H1 (cell line): Measurements from ENCODE around the gene TRABD2B. TPM values are rescaled to one million over a fixed set of nuclear protein-coding genes. Genes with fewer than 3 reads are reported as not detected.

Experiments used
- CTCF ChIA-PET: fragments of 300-600 bp; sonication (Branson Sonifier 250); formaldehyde crosslinking; loops from one replicate; lab custom pipeline; 2021; ENCODE audit not compliant: partially characterized antibody; lab: Charles Lee
- POLR2A ChIA-PET: fragments of 300-600 bp; sonication (Branson Sonifier 250); formaldehyde crosslinking; loops from one replicate; lab custom pipeline; 2021; ENCODE audit warnings: inconsistent platforms; ENCODE audit not compliant: partially characterized antibody; lab: Charles Lee
- DNase-seq, 2 experiments: peaks; one replicate each; pipeline versions ENCODE4 v3.0.0 to v3.0.0-alpha.2; 2010 to 2022; ENCODE audit warnings: low spot score in 2 of 2, low read depth in 1 of 2, mixed read lengths in 1 of 2
- FAIRE-seq: peaks from 2 replicates; lab custom pipeline; 2011; peaks lifted over from hg19 to GRCh38; lab: Jason Lieb, UNC
- H2AFZ ChIP-seq: 2 replicates; pipeline ENCODE4 v1.8.1; 2012; ENCODE audit warnings: low read length, inconsistent platforms
- H2AK5ac ChIP-seq: 2 replicates; pipeline ENCODE4 v1.6.1; 2013; ENCODE audit warnings: low read depth, low read length
- H2BK120ac ChIP-seq: replicated peaks from 2 replicates; pipeline ENCODE3; 2013; ENCODE audit warnings: low read depth, low read length, inconsistent platforms
- H2BK12ac ChIP-seq: 2 replicates; pipeline ENCODE4 v1.6.1; 2013; ENCODE audit warnings: low read depth, low read length
- H2BK15ac ChIP-seq: 2 replicates; pipeline ENCODE4 v1.6.1; 2013; ENCODE audit warnings: low read length
- H2BK20ac ChIP-seq: 2 replicates; pipeline ENCODE4 v1.6.1; 2013; ENCODE audit warnings: low read length
- H2BK5ac ChIP-seq: 2 replicates; pipeline ENCODE4 v1.6.1; 2013; ENCODE audit warnings: low read depth, low read length
- H3K14ac ChIP-seq: 2 replicates; pipeline ENCODE4 v1.6.1; 2013; ENCODE audit warnings: inconsistent platforms; ENCODE audit not compliant: insufficient read length
- H3K18ac ChIP-seq: 2 replicates; pipeline ENCODE4 v1.6.1; 2013; ENCODE audit warnings: low read length; ENCODE audit errors: extremely low read depth
- H3K23ac ChIP-seq: 2 replicates; pipeline ENCODE4 v1.6.1; 2013; ENCODE audit warnings: inconsistent platforms; ENCODE audit not compliant: insufficient read length
- H3K23me2 ChIP-seq: 2 replicates; pipeline ENCODE4 v1.6.1; 2013; ENCODE audit warnings: low read depth, low read length
- H3K27ac ChIP-seq: 2 replicates; pipeline ENCODE4 v1.6.1; 2011; ENCODE audit warnings: low read depth, low read length, inconsistent platforms
- H3K27me3 ChIP-seq, 4 experiments: replicated peaks in 1 of 4; 1 replicate in 1 of 4; 2 replicates in 3 of 4; pipeline versions ENCODE4 v1.6.1 to v1.8.1; 2011 to 2013; ENCODE audit warnings: low read length in 3 of 4, mild to moderate bottlenecking in 3 of 4, inconsistent platforms in 2 of 4, mixed read lengths in 2 of 4, moderate library complexity in 1 of 4; ENCODE audit not compliant: control insufficient read depth in 3 of 4, insufficient read depth in 3 of 4; ENCODE audit errors: extremely low read depth in 1 of 4
- H3K36me3 ChIP-seq, 4 experiments: 2 replicates each; pipeline versions ENCODE4 v1.6.1 to v1.8.1; 2011 to 2013; ENCODE audit warnings: mild to moderate bottlenecking in 4 of 4, low read length in 3 of 4, moderate library complexity in 2 of 4, control low read depth in 1 of 4, inconsistent platforms in 1 of 4; ENCODE audit not compliant: insufficient read depth in 4 of 4, control insufficient read depth in 2 of 4
- H3K4ac ChIP-seq: replicated peaks from 2 replicates; pipeline ENCODE3; 2013; ENCODE audit warnings: low read length, low read depth, mixed read lengths, inconsistent platforms; ENCODE audit not compliant: insufficient read length
- H3K4me1 ChIP-seq, 4 experiments: replicated peaks in 1 of 4; 1 replicate in 1 of 4; 2 replicates in 3 of 4; pipeline versions ENCODE4 v1.6.1 to v1.8.1; 2011 to 2013; ENCODE audit warnings: low read length in 3 of 4, inconsistent platforms in 2 of 4, mixed read lengths in 1 of 4; ENCODE audit not compliant: insufficient read depth in 4 of 4, control insufficient read depth in 3 of 4
- H3K4me2 ChIP-seq, 2 experiments: 2 replicates each; pipeline versions ENCODE4 v1.6.1 to v1.8.1; 2011 to 2013; ENCODE audit warnings: low read depth in 2 of 2, low read length in 2 of 2, control low read depth in 1 of 2, inconsistent platforms in 1 of 2, mild to moderate bottlenecking in 1 of 2; ENCODE audit not compliant: insufficient read depth in 1 of 2
- H3K4me3 ChIP-seq, 4 experiments: fragments of 200-600, 300-600 bp in 1 of 4; sonication (generic), shearing (Covaris generic), sonication (Bioruptor Twin) in 1 of 4; 2 replicates each; pipeline versions ENCODE4 v1.5.1 to v1.8.1; 2011 to 2016; ENCODE audit warnings: low read length in 4 of 4, low read depth in 3 of 4, control low read depth in 2 of 4, inconsistent platforms in 2 of 4, mild to moderate bottlenecking in 2 of 4, mixed read lengths in 1 of 4, moderate library complexity in 1 of 4; ENCODE audit not compliant: insufficient read depth in 2 of 4; ENCODE audit errors: extremely low read depth in 1 of 4
- H3K56ac ChIP-seq: replicated peaks from 2 replicates; pipeline ENCODE3; 2013; ENCODE audit warnings: low read depth, mild to moderate bottlenecking, mixed read lengths, low read length, inconsistent platforms; ENCODE audit not compliant: insufficient read length
- H3K79me1 ChIP-seq: 2 replicates; pipeline ENCODE4 v1.6.1; 2013; ENCODE audit warnings: low read depth, low read length, control low read depth
- H3K79me2 ChIP-seq, 2 experiments: 2 replicates each; pipeline versions ENCODE4 v1.6.1 to v1.8.1; 2012 to 2013; ENCODE audit warnings: low read length in 2 of 2, mild to moderate bottlenecking in 2 of 2, inconsistent platforms in 1 of 2; ENCODE audit not compliant: insufficient read depth in 2 of 2, control insufficient read depth in 1 of 2
- H3K9ac ChIP-seq, 4 experiments: replicated peaks in 1 of 4; 1 replicate in 1 of 4; 2 replicates in 3 of 4; pipeline versions ENCODE4 v1.6.1 to v1.8.1; 2011 to 2013; ENCODE audit warnings: low read depth in 3 of 4, low read length in 3 of 4, control low read depth in 2 of 4, mild to moderate bottlenecking in 2 of 4, moderate library complexity in 2 of 4, inconsistent platforms in 1 of 4; ENCODE audit errors: extremely low read depth in 1 of 4
- H3K9me3 ChIP-seq, 2 experiments: 2 replicates each; pipeline versions ENCODE4 v1.6.1 to v1.8.1; 2012 to 2013; ENCODE audit warnings: mild to moderate bottlenecking in 2 of 2, moderate library complexity in 2 of 2, control low read depth in 1 of 2, inconsistent platforms in 1 of 2, low read depth in 1 of 2, low read length in 1 of 2, mixed read lengths in 1 of 2; ENCODE audit not compliant: insufficient read depth in 2 of 2
- H4K20me1 ChIP-seq, 2 experiments: replicated peaks in 1 of 2; 2 replicates each; pipeline versions ENCODE3 to v1.8.1; 2011 to 2013; ENCODE audit warnings: inconsistent platforms in 2 of 2, low read length in 2 of 2, mild to moderate bottlenecking in 1 of 2; ENCODE audit not compliant: insufficient read depth in 2 of 2, control insufficient read depth in 1 of 2
- H4K5ac ChIP-seq: 2 replicates; pipeline ENCODE4 v1.6.1; 2013; ENCODE audit warnings: low read length, low read depth, mixed read lengths, inconsistent platforms; ENCODE audit not compliant: insufficient read length
- H4K8ac ChIP-seq: 2 replicates; pipeline ENCODE4 v1.8.0; 2013; ENCODE audit warnings: mild to moderate bottlenecking, moderate library complexity, low read length, inconsistent platforms; ENCODE audit not compliant: insufficient read depth; ENCODE audit errors: extremely low read depth
- H4K91ac ChIP-seq: replicated peaks from 2 replicates; pipeline ENCODE3; 2013; ENCODE audit warnings: low read length, mixed read lengths, inconsistent platforms; ENCODE audit not compliant: insufficient read length
- BACH1 ChIP-seq: IDR thresholded peaks from 2 replicates; pipeline ENCODE4 v1.6.1; 2012; ENCODE audit warnings: low read length, improper control_type of control experiment
- CBX5 ChIP-seq: fragments of 300-800, 300-1000 bp; sonication (generic); IDR thresholded peaks from 2 replicates; pipeline ENCODE4 v1.7.1; 2016; ENCODE audit warnings: antibody characterized with exemption, low read length, low read depth
- CEBPB ChIP-seq: IDR thresholded peaks from 2 replicates; pipeline ENCODE4 v1.6.1; 2012; ENCODE audit warnings: low read depth, low read length
- EZH2 ChIP-seq: fragments of 200-600 bp; sonication (generic); IDR thresholded peaks from 2 replicates; pipeline ENCODE4 v1.7.1; 2012; ENCODE audit warnings: low read depth, mild to moderate bottlenecking, moderate library complexity, low read length, inconsistent platforms; ENCODE audit not compliant: severe bottlenecking
- POU5F1 ChIP-seq: IDR thresholded peaks from 2 replicates; pipeline ENCODE4 v1.6.1; 2011; ENCODE audit warnings: low read depth, mild to moderate bottlenecking, low read length, moderate library complexity
- SP1 ChIP-seq: IDR thresholded peaks from 2 replicates; pipeline ENCODE4 v1.6.1; 2011; ENCODE audit warnings: low read depth, low read length
- SRF ChIP-seq: IDR thresholded peaks from 2 replicates; pipeline ENCODE4 v1.6.1; 2011; ENCODE audit warnings: mild to moderate bottlenecking, low read depth, low read length, moderate library complexity
- WGBS, 2 experiments: shearing (Covaris generic) in 1 of 2; methylation state at CpG; one replicate each; pipeline versions ENCODE4 v1.1.6 to v1.1.7; 2013 to 2015; ENCODE audit warnings: low lambda C conversion rate in 2 of 2, mixed read lengths in 2 of 2, inconsistent platforms in 1 of 2, low coverage in 1 of 2, missing lambda C conversion rate in 1 of 2; ENCODE audit not compliant: insufficient replicate concordance in 2 of 2, insufficient coverage in 1 of 2, insufficient read length in 1 of 2; ENCODE audit errors: extremely low coverage in 1 of 2, missing lambda C conversion rate in 1 of 2; 5-methylcytosine and 5-hydroxymethylcytosine counted together
- polyA plus RNA-seq, 7 experiments: library from polyadenylated mRNA; depleted of rRNA in 3 of 7; stranded (reverse) in 5 of 7; unstranded in 2 of 7; fragments of >200 nt in 5 of 7; fragments of 200-250 nt in 2 of 7; gene quantifications; 1 replicate in 5 of 7; 2 replicates in 1 of 7; 4 replicates in 1 of 7; pipeline versions ENCODE4 v1.2.1 to v1.2.3, GENCODE V29; 2011 to 2013; ENCODE audit warnings: missing spikeins in 2 of 7, mixed read lengths in 2 of 7
- total RNA-seq: library from RNA; stranded (reverse); fragmentation: NEBNext Ultra II Directional; extraction: Animal tissue kit (Norgen Biotek cat#: 25700); gene quantifications from 2 replicates; pipeline ENCODE4 v1.2.1, GENCODE V29; 2021

TRABD2B gene
- total and polyA plus RNA-seq, 2 of the 8 experiments (the other 6 are each of a cell fraction or from before 2014, with no cell fraction given): 0.95 to 3.4 TPM

GRCh38 chr1:47872886-47873285 is 124.3 kb downstream of the TRABD2B start:
- no peak overlapping the region for H3K27ac ChIP-seq
- H3K36me3 ChIP-seq: no peaks in the 10 kb centered on the region
- H3K4ac ChIP-seq: no peak overlapping the region
- peaks cover 0 to 3% of the 10 kb centered on the region in 2 experiments for H4K20me1 ChIP-seq
- no peak overlapping the region for H2BK5ac ChIP-seq
- H3K23me2 ChIP-seq: no peaks in the 10 kb centered on the region
- no peak overlapping the region for H2BK15ac ChIP-seq
- H3K18ac ChIP-seq: no peak overlapping the region
- no peak overlapping the region for H3K14ac ChIP-seq
- H3K9me3 ChIP-seq: 0 out of 4 replicates have a peak, but pooled peaks cover 0 to 4% of the 10 kb centered on the region in 2 experiments
- no peak overlapping the region for H3K23ac ChIP-seq
- DNase-seq (no peak), FAIRE-seq (no peak)
- no peak overlapping the region for H3K56ac ChIP-seq
- no peak overlapping the region for H2AK5ac ChIP-seq
- no peak overlapping the region for H4K91ac ChIP-seq
- WGBS, 2 experiments: 88% methylated on average over 3 of the region's 3 CpGs; no CpG with 5 or more reads in 1 of the 2 experiments
- no peak overlapping the region for H2BK120ac ChIP-seq
- no peaks in the 10 kb centered on the region; a peak in 1 of 7 replicates for H3K27me3 ChIP-seq
- H2AFZ ChIP-seq: no peak overlapping the region
- ChIA-PET POLR2A (no interaction called here), CTCF (interaction anchor here (0.9 to 1.2 kb wide), 4 partner anchors 11 to 87 kb away, joined by 3 read pairs; no protein-coding TSS in a partner anchor)
- no peak overlapping the region for H3K4me3 ChIP-seq
- H3K79me2 ChIP-seq: no peaks in the 10 kb centered on the region
- H3K79me1 ChIP-seq: no peaks in the 10 kb centered on the region
- no peaks in the 10 kb centered on the region; a peak in 1 of 7 replicates for H3K4me1 ChIP-seq
- no peak overlapping the region for H3K4me2 ChIP-seq
- no peak overlapping the region for H2BK12ac ChIP-seq
- no peak overlapping the region for H4K5ac ChIP-seq
- H3K9ac ChIP-seq: no peak overlapping the region
- H2BK20ac ChIP-seq: no peak overlapping the region
- H4K8ac ChIP-seq: no peak overlapping the region
- TF ChIP-seq POU5F1: no peak
- no peak for TF ChIP-seq CEBPB
- no peak for TF ChIP-seq SRF
- no peak for TF ChIP-seq CBX5
- no peak for TF ChIP-seq BACH1
- no peak for TF ChIP-seq EZH2
- no peak for TF ChIP-seq SP1
